ENCODE data around the gene CIB4.

Gene CIB4

DNA sequence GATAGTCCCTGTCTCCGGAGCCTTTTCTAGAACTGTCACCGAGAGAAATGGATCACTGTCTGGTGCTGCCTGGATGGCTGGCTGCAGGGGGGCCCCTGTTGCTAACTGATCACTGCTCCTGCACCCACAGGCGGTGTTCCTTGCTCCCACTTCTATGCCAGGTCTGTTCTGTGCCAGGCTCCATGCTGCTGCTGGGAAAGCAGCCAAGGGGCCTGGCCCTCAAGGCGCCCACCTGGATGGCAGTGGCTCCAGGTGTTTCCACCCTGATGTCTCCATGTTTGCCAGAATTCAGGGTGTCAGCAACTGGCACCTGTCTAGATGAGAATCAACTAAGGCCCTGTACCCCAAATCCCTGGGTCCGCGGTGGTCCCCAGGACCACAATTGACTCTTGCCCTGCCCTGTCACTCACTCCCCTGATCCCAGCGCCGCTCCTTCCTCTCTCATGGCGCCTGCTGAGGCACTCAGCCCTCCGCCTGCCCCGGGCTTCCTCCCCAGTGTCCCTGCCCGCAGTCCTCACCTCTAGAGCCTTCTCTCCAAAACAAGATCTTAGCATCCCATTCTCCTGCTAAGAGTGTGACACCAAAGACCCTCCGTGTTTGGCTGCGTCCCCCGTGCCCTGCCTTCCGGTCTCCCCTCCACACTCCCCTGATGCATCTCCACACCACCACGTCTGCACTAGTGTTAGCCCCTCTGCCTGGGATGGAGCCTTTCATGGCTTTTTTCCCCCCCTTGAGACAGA, 90.7 kb downstream of the CIB4 start:
- DNase-seq (ENCODE audit: low read depth, low spot score) = no peak

DNA sequence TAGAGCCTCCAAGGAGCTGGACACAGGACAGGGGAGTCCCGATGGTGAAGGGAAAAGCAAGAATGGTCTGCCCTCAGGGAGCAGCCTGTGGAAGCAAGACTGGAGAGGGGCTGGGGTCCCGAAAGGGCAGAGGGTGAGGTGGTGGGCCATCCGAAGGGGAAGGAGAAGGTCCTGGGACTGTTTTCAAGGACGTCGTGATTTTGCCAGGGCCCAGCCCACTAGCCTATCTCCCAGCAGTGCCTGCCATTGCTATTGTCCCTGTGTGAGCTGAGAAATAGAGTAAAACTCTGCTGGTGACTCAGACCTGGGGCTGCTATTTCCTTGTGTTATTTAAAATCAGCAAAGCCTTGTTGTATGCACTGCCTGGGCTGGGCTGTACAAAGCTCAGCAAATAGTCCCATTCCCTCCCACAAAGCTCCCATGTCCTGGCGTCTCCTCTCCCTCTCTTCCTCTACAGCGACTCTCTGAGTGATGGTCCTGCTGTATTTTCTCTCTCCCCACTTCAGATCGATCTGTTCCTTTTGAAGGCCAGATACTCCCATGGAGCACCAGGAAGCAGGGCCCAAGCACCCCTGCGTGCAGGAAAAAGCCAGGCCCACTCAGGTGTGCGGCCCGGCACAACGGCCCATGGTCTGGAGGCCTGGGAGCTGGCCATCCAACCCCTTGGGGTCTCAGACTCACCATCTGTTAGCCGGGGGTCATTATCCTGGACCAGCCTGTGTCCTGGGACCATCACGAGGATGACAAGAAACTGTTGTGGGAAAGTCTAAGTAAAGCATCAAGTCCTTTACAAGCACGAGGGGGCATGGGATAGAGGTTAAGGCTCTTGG, 98.3 kb downstream of the CIB4 start:
- DNase-seq (ENCODE audit: low read depth, low spot score) = no peak

DNA sequence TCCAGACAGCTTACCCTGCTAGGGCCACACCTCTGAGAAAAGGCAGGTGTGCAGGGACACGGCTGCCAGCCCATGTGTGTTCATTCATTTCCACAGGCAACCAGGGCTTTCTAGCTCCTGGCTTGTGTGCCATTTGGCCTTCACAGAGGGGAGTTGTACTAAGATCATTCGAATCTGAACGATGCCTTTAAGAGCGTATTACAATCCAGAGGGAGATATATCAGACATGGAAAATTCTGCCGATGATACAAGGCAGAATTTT, 99.0 kb downstream of the CIB4 start:
- no peak for DNase-seq (ENCODE audit: low read depth, low spot score)

DNA sequence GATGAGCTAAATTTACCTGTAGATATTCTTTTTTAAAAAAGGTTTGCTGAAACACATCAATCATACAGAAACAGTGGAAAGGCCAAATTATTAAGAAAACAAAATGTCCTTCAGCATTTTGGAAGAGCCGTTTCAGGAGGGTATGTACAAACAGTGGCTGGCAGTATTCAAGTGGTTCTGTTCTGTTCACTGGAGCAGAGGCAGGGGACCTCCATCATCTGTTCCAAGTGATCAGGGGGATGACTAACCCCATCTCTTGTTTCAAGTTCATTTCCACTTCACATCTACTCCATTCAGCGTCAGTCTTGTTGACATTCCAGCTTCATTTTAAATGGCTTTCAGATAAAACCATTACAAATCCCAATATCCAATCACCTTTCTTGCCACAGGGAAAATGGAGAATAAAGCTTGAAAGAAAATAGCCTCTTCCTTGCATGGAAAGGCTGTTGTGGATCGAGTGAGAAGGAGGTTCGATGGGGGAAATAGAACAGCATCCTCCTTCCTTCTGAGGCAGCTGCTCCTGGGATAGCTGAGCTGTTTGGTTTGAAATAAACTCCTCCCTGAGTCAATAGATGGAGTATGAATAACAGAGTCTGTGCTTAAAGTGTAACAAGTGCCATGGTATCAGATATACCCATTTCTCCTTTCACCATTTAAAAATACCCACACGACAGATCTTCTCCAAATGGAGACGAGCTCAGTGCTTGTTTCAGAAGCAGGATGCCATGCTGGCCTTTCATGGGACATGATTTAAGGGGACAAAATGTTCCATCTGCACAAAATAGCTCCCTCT, 99.6 kb downstream of the CIB4 start:
- no peak for DNase-seq (ENCODE audit: low read depth, low spot score)

DNA sequence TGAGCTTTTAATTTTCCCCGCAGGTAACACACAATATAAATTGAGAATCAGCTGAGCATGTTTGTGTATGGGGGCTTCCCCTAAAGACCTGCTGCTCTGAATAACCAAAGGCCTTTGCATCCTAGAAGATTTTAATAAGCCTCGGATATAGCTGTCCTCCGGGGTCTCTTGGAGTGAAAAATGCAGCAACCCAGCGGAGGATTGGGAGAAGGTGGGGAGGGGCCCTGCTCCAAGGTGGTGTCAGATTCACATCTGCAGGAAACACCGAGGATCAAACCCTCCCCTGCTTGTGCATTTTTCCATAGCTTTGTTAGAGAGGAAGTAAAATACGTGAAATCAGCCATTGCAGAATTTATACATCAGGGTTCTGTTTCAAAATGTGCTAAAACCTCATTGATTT, 100.2 kb downstream of the CIB4 start:
- DNase-seq (ENCODE audit: low read depth, low spot score) = no peak

DNA sequence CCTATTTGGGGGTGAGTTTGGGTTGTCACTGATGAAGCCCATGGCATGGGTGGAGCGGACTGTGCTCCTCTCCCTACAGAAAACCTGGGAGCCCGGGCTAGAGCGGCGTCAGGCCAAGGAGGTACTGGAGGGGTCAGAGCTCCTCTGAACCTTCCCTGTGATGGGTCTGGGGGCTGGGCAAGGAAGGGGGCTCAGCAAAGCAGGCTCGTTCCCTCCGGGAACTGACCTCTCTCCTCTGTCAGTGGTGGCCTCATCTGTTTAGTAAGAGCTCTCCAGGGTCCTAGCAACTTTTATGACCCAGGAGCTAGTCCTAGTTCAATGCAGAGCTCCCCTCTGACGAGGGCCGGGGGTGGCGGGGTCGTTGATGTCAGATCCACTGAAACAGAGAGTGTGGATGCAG, 100.9 kb downstream of the CIB4 start:
- no peak for DNase-seq (ENCODE audit: low read depth, low spot score)

DNA sequence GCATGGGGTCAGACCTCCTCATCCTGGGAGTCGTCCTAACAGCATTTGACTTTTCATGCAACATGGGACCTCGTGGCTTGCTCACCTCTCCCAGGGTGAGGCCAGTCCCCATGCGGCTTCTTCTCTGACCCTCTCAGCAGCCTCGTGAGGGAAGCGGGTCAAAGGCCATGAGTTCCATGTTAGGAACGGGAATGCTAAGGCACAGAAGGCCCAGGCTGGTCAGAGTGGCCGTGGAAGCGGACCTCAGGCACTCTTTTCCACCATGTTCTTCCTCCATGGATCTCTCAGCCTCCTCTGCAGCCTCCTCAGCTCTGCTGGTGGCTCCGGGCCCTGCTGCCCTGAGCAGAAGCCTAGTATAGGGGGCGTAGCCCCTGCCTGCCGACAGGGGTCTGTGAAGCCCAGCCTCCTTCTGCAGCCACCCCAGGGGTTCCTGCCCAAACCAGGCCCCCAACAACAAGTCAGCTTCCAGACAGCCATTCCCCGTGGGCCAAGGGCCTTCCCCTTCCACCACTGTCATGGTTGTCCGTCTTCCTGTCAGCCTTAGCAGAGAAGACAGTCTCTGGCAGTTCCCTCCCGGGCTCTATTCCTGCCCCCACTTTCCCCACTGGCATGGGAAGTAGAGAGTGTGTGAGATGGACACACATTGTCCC, 103.2 kb downstream of the CIB4 start:
- no peak for DNase-seq (ENCODE audit: low read depth, low spot score)

DNA sequence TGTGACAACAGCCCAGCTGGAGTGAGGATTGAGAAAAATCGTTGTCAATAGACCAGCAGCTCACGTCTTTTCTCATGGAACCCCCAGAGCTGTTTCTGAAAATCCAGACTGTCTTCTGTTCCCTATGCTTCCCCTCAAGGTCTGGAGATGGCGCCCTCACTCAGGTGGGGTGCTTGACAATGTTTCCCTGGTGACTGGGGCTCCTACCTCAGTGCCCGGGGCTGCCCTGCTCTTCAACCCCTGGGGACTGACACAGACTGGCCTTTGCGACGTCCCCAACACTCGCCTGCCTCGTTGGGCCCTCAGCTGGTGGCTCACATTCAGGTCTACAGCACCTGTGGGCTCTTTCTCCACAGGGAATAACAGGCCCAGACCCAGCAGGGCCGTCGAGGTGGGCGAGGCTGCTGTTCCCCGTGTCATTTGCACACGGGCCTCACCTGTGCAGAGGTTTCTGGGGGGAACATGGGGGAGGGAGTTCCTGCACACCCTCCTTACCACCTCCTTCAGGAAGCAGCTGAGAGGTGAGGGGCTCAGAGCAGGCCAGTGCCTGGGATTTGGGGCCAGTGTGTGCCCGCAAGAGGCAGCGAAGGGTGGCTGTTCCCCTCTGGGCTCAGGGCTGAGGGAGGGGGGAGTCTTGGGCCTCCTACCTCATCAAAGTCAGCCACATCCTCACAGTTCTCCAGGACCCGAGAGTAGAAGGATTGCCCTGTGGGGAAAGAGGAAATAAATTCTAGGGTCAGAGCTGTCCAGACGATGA, 103.9 kb downstream of the CIB4 start:
- DNase-seq (ENCODE audit: low read depth, low spot score) = no peak

DNA sequence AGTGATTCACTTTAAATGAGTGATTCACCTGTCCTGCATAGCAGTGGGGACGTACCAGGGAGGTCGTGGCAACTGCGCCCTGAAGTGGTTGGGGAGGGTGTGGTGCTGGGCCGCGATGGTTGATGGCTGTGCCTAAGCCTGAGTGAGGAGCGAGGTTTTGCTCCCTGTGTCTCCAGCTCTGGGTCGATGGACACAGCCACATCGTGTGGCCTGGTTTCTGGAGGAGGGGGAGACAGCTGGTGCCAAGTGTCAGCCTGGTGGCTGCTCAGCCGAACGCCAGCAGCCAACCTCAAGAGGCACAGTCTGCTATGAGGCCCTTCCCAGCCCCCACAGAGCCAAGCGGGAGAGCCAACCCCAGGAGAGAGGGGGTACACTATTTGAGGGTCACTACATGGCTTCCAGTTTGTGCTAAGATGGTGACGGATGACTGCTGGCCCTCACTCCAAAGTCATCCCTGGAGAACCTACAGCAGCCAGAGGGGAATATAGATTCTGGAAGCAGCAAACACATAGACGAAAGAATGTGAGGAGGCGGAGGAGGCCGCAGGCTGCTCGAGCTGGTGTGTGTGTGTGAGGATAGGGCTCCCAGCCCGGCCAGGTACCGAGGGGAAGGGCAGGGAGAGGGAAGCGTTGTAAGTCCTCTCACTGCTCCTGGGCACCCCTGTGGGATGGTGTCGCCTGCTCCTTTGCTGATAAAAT, 104.6 kb downstream of the CIB4 start:
- no peak for DNase-seq (ENCODE audit: low read depth, low spot score)

DNA sequence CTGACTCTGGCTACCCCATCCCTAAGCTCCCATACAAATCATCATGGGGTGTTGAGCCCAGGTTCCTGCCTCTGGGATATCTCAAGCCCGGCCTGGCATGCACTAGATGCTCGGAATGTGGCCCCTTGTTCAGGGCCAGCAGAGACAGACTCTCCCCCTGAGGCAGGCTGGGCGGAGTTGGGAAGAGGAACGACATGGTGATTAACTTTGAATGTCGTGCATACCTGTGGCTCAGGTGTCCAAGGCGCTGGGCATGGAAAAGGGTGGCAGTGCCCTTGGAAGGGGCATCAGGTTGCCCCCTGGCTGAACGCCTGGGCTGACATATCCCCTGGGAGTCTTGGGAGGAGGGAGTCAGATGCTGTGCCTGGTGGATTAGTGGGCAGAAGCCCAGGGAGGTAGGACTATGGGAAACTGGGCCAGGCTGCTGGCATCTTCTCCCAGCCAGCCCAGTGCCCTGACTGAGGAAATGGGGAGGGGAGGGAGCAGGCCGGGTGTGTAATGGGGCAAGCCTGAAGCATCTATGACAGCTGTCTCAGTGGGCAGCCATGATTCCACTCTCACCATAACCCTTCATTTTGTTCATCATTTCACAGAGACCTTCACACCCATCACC, 105.4 kb downstream of the CIB4 start:
- DNase-seq (ENCODE audit: low read depth, low spot score) = no peak

DNA sequence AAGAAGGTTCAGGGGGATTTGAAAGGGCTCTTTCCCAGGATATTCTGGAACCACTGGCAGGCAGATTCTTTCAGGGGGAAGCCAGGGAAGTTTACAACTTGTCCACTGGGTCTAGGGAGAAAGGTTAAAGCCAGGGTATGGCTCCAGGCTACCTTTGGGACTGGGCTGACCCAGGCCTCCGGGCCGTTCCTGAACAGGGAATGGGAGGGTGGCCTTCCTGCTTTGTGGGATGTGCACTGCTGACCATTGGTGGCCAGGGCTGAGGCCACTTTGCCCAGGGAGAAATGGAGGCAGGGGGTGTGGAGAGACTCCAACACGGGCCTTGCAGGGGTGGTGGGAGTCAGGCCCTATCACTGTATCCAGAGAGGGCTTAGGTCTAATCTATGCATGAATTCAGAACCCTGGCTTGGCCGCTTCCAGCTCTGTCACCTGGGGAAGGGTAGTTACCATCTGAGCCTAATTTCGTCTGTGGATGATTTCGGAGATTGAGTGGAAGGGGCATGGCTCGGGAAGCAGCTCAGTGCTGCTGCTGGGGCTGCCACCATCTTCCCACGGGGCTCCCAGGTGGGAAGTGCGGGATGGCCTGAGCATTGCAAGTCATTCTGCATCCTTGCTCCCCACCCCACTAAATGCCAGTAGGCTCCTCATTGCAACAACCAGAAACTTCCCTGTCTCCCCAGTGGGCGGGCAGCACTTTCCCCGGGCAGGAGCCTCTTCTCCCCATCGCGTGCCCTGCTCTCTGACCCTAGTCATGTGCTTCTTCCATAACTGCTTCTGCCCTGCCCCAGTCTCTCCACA, 106.1 kb downstream of the CIB4 start:
- no peak for DNase-seq (ENCODE audit: low read depth, low spot score)

DNA sequence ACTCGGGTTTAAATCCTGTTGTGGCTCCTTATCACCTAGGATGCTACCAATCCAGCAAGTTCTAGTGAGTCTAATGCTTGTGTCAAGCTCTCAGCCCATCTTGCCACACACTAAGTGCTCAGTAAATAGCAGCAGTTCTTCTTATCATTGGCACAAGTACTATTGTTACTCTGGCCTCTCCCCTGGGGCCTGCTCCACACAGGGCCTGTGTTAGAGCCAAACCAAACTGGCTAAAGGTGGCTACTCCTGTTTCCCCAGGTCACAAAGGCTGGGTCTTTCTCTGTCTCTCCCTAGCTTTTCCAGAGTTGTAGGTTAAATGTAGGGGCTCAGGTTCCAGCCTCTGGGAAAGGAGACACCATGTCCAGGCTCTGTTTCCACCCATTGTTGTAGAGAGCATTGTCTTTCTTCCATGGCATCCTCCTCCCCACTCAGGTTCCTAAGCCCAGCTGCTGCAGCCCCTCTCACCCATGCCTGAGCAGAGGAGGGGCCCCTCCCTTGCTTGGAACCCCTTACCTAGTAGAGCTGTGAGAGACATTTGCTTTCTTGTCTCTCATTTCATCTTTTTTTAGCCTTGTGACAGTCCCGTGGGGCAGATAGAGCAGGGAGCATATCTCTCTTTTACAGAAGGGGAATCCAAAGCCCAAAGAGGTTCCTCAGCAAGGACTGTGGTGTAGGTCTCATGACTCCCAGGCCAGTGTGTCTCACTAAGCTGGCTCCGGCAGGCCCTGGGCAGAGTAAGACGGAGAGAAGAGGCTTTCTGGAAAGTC, 106.9 kb downstream of the CIB4 start:
- no peak for DNase-seq (ENCODE audit: low read depth, low spot score)

DNA sequence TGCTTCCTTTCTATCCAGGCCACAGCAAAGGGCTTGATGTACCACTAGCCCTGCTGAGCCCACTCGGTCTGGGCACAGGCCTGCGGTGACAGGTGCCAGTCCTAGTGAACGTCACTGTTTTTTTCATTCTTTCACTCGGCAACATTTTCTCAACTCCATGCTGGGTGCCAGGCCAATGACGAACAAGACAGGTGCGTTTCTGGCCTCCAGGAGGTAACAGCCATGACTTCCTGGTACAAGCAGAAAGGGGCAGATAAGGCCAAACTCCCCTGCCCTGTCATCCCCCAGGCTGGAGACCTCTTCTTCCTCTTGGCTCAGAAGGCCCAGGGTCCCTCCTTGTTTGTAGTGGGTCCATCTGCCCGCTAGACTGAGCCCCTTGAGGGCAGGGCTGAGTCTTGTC, 107.5 kb downstream of the CIB4 start:
- DNase-seq (ENCODE audit: low read depth, low spot score) = no peak

DNA sequence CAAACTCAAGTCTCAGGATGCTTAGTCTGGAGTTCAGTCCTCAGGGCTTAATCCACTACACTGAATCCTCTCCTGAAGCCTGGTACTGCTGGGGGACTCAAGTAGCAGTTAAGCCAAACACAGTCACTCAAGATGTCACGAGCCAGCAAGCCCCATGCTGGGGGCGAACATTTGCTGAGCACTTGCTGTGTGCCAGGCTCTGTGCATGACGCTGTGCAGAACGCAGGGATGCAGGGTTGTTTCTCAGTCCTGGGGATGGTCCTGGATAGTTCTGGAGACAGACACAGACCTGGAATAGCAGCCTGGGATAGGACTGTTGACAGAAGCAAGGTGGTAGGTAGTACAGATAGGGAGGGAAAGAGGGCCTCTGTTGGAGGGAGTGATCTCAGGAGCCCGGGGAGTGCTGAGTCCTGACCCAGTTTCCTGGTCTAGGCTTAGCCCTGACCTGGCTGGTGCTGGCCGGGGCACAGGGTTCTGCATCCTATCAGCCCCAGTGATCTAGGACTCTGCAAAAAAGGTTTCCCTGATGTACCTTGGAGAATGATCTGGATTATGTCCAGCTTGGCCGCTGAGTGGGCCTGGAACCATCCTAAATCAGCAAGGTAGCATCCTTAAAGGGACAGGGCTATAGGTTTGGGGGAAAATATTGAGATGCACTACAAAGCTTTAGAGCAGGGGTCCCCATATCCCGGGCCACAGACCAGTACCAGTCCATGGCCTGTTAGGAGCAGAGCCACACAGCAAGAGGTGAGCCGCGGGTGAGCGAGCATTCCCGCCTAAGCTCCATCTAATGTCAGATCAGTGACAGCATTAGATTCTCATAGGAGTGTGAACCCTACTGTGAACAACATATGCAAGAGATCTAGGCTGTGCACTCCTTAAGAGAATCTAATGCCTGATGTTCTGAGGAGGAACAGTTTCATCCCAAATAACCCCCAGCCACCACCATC, 108.6 kb downstream of the CIB4 start:
- DNase-seq (ENCODE audit: low read depth, low spot score) = no peak
